Measurements from ENCODE around the gene IGF2R.

IGF2R gene

GRCh38 chr6:160036331-160036695, 67.4 kb downstream of the IGF2R start:
- Histone ChIP-seq H3K4me1 (ENCODE audit: control insufficient read depth, low read length) (no peaks in the 10 kb centered on the region), H3K9me3 (ENCODE audit: control insufficient read depth, insufficient read depth, low read length) (no peaks in the 10 kb centered on the region), H3K4me3 (ENCODE audit: low read length) (no peak overlapping the region), H3K4me2 (ENCODE audit: low read length) (no peak overlapping the region), H3K9me2 (replicated peaks; ENCODE audit: control insufficient read depth, low read length) (no peaks in the 10 kb centered on the region), H3F3A (ENCODE audit: control insufficient read depth, insufficient read depth) (no peaks in the 10 kb centered on the region), H3K79me2 (ENCODE audit: control insufficient read depth, low read length) (no peaks in the 10 kb centered on the region), H3K36me3 (ENCODE audit: control insufficient read depth, low read length) (peaks cover 30% of the 10 kb centered on the region), H4K20me1 (ENCODE audit: control insufficient read depth, insufficient read depth, low read depth, low read length) (no peaks in the 10 kb centered on the region), H3K27me3 (ENCODE audit: control insufficient read depth, low read length) (no peaks in the 10 kb centered on the region), H3K27ac (ENCODE audit: low read depth, low read length) (no peak overlapping the region)
- TF ChIP-seq EZH2phosphoT487 (IDR thresholded peaks at IDR 0.05; ENCODE audit: borderline replicate concordance, low read length) (no peak), CTCF (IDR thresholded peaks at IDR 0.05; ENCODE audit: low read depth, low read length, poor library complexity, severe bottlenecking) (no peak)

- Histone ChIP-seq H3K4me3 (ENCODE audit: low read length) (no peak overlapping the region), H3K4me2 (ENCODE audit: low read length) (no peak overlapping the region), H3K9me3 (ENCODE audit: control insufficient read depth, insufficient read depth, low read length) (no peaks in the 10 kb centered on the region), H3K27me3 (ENCODE audit: control insufficient read depth, low read length) (no peaks in the 10 kb centered on the region), H3K9me2 (replicated peaks; ENCODE audit: control insufficient read depth, low read length) (no peaks in the 10 kb centered on the region), H3F3A (ENCODE audit: control insufficient read depth, insufficient read depth) (no peaks in the 10 kb centered on the region), H3K4me1 (ENCODE audit: control insufficient read depth, low read length) (no peaks in the 10 kb centered on the region), H3K79me2 (ENCODE audit: control insufficient read depth, low read length) (no peaks in the 10 kb centered on the region), H3K27ac (ENCODE audit: low read depth, low read length) (no peak overlapping the region), H3K36me3 (ENCODE audit: control insufficient read depth, low read length) (peaks cover 30% of the 10 kb centered on the region), H4K20me1 (ENCODE audit: control insufficient read depth, insufficient read depth, low read depth, low read length) (no peaks in the 10 kb centered on the region)
- no peak for TF ChIP-seq CTCF (IDR thresholded peaks at IDR 0.05; ENCODE audit: low read depth, low read length, poor library complexity, severe bottlenecking)
- no peak for TF ChIP-seq EZH2phosphoT487 (IDR thresholded peaks at IDR 0.05; ENCODE audit: borderline replicate concordance, low read length)
Measured at GRCh38 chr6:160036790-160037206, 67.9 kb downstream of the IGF2R start.

GRCh38 chr6:160038479-160038878, 69.6 kb downstream of the IGF2R start:
- Histone ChIP-seq H3F3A (ENCODE audit: control insufficient read depth, insufficient read depth) (no peaks in the 10 kb centered on the region), H3K9me3 (ENCODE audit: control insufficient read depth, insufficient read depth, low read length) (no peaks in the 10 kb centered on the region), H4K20me1 (ENCODE audit: control insufficient read depth, insufficient read depth, low read depth, low read length) (no peaks in the 10 kb centered on the region), H3K4me1 (ENCODE audit: control insufficient read depth, low read length) (no peaks in the 10 kb centered on the region), H3K79me2 (ENCODE audit: control insufficient read depth, low read length) (no peaks in the 10 kb centered on the region), H3K27ac (ENCODE audit: low read depth, low read length) (no peak overlapping the region), H3K9me2 (replicated peaks; ENCODE audit: control insufficient read depth, low read length) (no peaks in the 10 kb centered on the region), H3K27me3 (ENCODE audit: control insufficient read depth, low read length) (no peaks in the 10 kb centered on the region), H3K4me2 (ENCODE audit: low read length) (no peak overlapping the region), H3K4me3 (ENCODE audit: low read length) (no peak overlapping the region), H3K36me3 (ENCODE audit: control insufficient read depth, low read length) (peaks cover 37% of the 10 kb centered on the region)
- TF ChIP-seq EZH2phosphoT487 (IDR thresholded peaks at IDR 0.05; ENCODE audit: borderline replicate concordance, low read length) (no peak), CTCF (IDR thresholded peaks at IDR 0.05; ENCODE audit: low read depth, low read length, poor library complexity, severe bottlenecking) (no peak)

GRCh38 chr6:160039441-160039840, 70.6 kb downstream of the IGF2R start:
- Histone ChIP-seq H3F3A (ENCODE audit: control insufficient read depth, insufficient read depth) (no peaks in the 10 kb centered on the region), H3K79me2 (ENCODE audit: control insufficient read depth, low read length) (no peaks in the 10 kb centered on the region), H3K36me3 (ENCODE audit: control insufficient read depth, low read length) (peaks cover 38% of the 10 kb centered on the region), H3K4me1 (ENCODE audit: control insufficient read depth, low read length) (no peaks in the 10 kb centered on the region), H3K4me3 (ENCODE audit: low read length) (no peak overlapping the region), H3K9me3 (ENCODE audit: control insufficient read depth, insufficient read depth, low read length) (no peaks in the 10 kb centered on the region), H3K27me3 (ENCODE audit: control insufficient read depth, low read length) (no peaks in the 10 kb centered on the region), H3K4me2 (ENCODE audit: low read length) (no peak overlapping the region), H4K20me1 (ENCODE audit: control insufficient read depth, insufficient read depth, low read depth, low read length) (no peaks in the 10 kb centered on the region), H3K9me2 (replicated peaks; ENCODE audit: control insufficient read depth, low read length) (no peaks in the 10 kb centered on the region), H3K27ac (ENCODE audit: low read depth, low read length) (no peak overlapping the region)
- TF ChIP-seq CTCF (IDR thresholded peaks at IDR 0.05; ENCODE audit: low read depth, low read length, poor library complexity, severe bottlenecking) (no peak), EZH2phosphoT487 (IDR thresholded peaks at IDR 0.05; ENCODE audit: borderline replicate concordance, low read length) (no peak)
